PFSK-1 (cell line): ENCODE results near the gene ZP3.

Experiments
- FOXP2 ChIP-seq: optimal IDR thresholded peaks from 2 replicates; pipeline ENCODE3; 2011; ENCODE audit warnings: borderline replicate concordance, control low read depth, inconsistent platforms; ENCODE audit not compliant: insufficient read depth; ENCODE audit errors: extremely low read length, extremely low read depth
- POLR2AphosphoS5 ChIP-seq: IDR thresholded peaks from 2 replicates; pipeline ENCODE4 v1.6.1; 2012; ENCODE audit warnings: low read depth, mild to moderate bottlenecking, control low read depth, low read length, moderate library complexity
- REST ChIP-seq, 2 experiments: IDR thresholded peaks; 2 replicates each; pipeline versions ENCODE4 v1.6.1 to v1.8.0; 2011 to 2012; ENCODE audit warnings: low read depth in 2 of 2, low read length in 2 of 2, control low read depth in 1 of 2, inconsistent platforms in 1 of 2, mild to moderate bottlenecking in 1 of 2, moderate library complexity in 1 of 2; ENCODE audit not compliant: insufficient read depth in 1 of 2
- SIN3A ChIP-seq: IDR thresholded peaks from 2 replicates; pipeline ENCODE4 v1.6.1; 2012; ENCODE audit warnings: mild to moderate bottlenecking, low read length, moderate library complexity, borderline replicate concordance; ENCODE audit not compliant: insufficient read depth
- TAF1 ChIP-seq: IDR thresholded peaks from 2 replicates; pipeline ENCODE4 v1.6.1; 2012; ENCODE audit warnings: low read length, control low read depth, borderline replicate concordance; ENCODE audit not compliant: insufficient read depth

Gene ZP3

GRCh38 chr7:76407718-76408117 lies 17.0 kb upstream of the ZP3 start:
- TF ChIP-seq REST (IDR thresholded peaks at IDR 0.05; ENCODE audit: insufficient read depth in 1 of 2, low read depth in 2 of 2, low read length in 2 of 2) (no peak), POLR2AphosphoS5 (no peak), SIN3A (no peak), FOXP2 (no peak), TAF1 (no peak)

- no peak for TF ChIP-seq POLR2AphosphoS5
- no peak for TF ChIP-seq TAF1
- TF ChIP-seq SIN3A: no peak
- no peak for TF ChIP-seq REST (IDR thresholded peaks at IDR 0.05; ENCODE audit: insufficient read depth in 1 of 2, low read depth in 2 of 2, low read length in 2 of 2)
- TF ChIP-seq FOXP2: no peak
Measured at GRCh38 chr7:76408121-76408560, 16.6 kb upstream of the ZP3 start.

GRCh38 chr7:76409537-76409936 lies 15.2 kb upstream of the ZP3 start, which contains the start of gene SSC4D:
Gene SSC4D, minus strand, starts transcription at chr7:76409697. Its CDS starts 5,258 bp downstream, at chr7:76404439.
- TF ChIP-seq FOXP2 (no peak), POLR2AphosphoS5 (no peak), REST (IDR thresholded peaks at IDR 0.05; ENCODE audit: insufficient read depth in 1 of 2, low read depth in 2 of 2, low read length in 2 of 2) (no peak), TAF1 (no peak), SIN3A (no peak)

GRCh38 chr7:76411626-76412025 lies 13.1 kb upstream of the ZP3 start:
- no peak for TF ChIP-seq POLR2AphosphoS5
- TF ChIP-seq REST (IDR thresholded peaks at IDR 0.05; ENCODE audit: insufficient read depth in 1 of 2, low read depth in 2 of 2, low read length in 2 of 2): no peak
- no peak for TF ChIP-seq FOXP2
- TF ChIP-seq SIN3A: no peak

- no peak for TF ChIP-seq REST (IDR thresholded peaks at IDR 0.05; ENCODE audit: insufficient read depth in 1 of 2, low read depth in 2 of 2, low read length in 2 of 2)
- TF ChIP-seq SIN3A: no peak
- no peak for TF ChIP-seq FOXP2
- no peak for TF ChIP-seq POLR2AphosphoS5
- no peak for TF ChIP-seq TAF1
Measured at GRCh38 chr7:76412249-76412648, 12.5 kb upstream of the ZP3 start.
